OCI-M2 (cell line): ENCODE results near the gene CCDC63.
"Not testable (repeated sequence)": the region's sequence is repeated elsewhere in the genome, so short reads cannot be mapped to it uniquely, and the experiment has no call there.

Source experiments
- DNase-seq: peaks from one replicate; lab custom pipeline; 2025; ENCODE audit not compliant: unreplicated experiment; lab: John Stamatoyannopoulos, UW

Gene CCDC63

DNA sequence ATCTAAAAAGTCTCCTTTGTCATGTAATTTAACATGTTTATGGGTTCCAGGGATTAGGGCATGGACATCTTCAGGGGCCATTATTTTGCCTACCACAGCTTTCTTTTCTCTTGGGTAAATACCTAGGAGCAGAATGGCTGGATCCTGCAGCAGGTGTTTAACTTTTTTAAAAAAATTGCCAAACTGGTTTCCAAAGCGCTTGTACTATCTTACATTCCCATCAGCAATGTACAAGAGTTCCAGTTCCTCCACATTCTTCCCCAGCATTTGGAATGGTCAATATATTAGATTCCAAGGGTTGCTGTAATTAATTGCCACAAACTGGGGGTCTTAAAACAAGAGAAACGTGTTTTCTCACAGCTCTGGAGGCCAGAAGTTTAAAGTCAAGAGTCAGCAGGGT is 101.3 kb downstream of the CCDC63 start:
- no peak for DNase-seq

DNA sequence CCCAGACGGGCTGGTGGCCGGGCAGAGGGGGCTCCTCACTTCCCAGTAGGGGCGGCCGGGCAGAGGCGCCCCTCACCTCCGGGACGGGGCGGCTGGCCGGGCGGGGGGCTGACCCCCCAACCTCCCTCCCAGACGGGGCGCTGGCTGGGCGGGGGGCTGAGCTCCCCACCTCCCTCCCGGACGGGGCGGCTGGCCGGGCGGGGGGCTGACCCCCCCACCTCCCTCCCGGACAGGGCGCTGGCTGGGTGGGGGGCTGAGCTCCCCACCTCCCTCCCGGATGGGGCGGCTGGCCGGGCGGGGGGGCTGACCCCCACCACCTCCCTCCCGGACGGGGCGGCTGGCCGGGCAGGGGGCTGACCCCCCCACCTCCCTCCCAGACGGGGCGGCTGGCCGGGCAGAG is 103.7 kb downstream of the CCDC63 start:
- DNase-seq, result not testable (repeated sequence)

DNA sequence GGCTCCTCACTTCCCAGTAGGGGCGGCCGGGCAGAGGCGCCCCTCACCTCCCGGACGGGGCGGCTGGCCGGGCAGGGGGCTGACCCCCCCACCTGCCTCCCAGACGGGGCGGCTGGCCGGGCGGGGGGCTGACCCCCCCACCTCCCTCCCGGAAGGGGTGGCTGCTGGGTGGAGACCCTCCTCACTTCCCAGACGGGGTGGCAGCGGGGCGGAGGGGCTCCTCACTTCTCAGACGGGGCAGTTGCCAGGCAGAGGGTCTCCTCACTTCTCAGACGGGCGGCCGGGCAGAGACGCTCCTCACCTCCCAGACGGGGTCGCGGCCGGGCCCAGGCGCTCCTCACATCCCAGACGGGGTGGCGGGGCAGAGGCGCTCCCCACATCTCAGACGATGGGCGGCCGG is 104.1 kb downstream of the CCDC63 start:
- DNase-seq, result not testable (repeated sequence)
